HG03442 (cell line): ENCODE measurements around the gene SNAP25.

ENCODE experiments used
- ATAC-seq: cut with Tn5 transposase; IDR thresholded peaks from one replicate; pipeline ENCODE4 v1.9.1; 2021; ENCODE audit warnings: mild to moderate bottlenecking, moderate library complexity; ENCODE audit not compliant: unreplicated experiment

SNAP25 gene

DNA sequence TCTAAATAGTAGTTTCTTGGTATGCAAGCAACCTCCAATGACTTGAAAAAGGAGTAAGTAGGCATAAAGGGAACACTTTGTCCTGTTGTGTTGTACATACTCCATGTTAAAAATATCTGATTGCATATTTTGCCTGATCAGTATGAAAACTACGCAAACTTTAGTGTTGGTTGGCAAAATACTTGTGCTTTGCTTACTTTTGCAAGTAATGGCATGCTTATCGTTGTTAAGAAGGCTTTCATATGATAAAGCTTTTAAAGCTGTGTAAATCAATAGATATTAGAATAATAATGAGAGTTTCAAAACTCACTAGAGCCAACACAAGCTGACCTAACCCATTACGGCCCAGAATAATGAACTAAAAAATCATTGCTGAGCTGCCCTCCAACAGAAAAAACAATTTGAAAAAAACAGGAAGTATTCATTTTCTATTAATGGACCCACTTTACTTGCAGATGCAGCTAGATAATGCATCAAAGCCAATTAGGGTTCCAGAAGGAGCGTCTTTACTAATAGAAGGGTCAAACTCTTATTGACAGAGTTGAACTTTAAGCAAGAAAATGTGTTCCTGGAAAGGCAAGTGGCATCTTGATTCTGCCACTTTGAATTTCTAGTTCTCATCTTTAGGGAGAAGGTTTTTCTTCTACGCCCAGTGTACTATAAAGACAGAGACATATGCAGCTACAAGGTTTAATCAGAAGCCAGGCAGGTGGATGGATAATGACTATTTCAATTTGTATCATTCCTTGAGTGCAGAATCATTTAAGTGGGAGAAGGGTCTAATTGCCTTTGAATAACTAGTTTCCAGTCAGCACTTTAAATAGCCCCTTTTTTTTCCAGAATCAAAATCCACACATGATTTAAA is 82.2 kb downstream of the SNAP25 start:
- ATAC-seq, result no peak

GRCh38 chr20:10303852-10304251 is 85.2 kb downstream of the SNAP25 start:
- ATAC-seq, result no peak

GRCh38 chr20:10304471-10305046 is 85.9 kb downstream of the SNAP25 start:
- ATAC-seq, result no peak

DNA sequence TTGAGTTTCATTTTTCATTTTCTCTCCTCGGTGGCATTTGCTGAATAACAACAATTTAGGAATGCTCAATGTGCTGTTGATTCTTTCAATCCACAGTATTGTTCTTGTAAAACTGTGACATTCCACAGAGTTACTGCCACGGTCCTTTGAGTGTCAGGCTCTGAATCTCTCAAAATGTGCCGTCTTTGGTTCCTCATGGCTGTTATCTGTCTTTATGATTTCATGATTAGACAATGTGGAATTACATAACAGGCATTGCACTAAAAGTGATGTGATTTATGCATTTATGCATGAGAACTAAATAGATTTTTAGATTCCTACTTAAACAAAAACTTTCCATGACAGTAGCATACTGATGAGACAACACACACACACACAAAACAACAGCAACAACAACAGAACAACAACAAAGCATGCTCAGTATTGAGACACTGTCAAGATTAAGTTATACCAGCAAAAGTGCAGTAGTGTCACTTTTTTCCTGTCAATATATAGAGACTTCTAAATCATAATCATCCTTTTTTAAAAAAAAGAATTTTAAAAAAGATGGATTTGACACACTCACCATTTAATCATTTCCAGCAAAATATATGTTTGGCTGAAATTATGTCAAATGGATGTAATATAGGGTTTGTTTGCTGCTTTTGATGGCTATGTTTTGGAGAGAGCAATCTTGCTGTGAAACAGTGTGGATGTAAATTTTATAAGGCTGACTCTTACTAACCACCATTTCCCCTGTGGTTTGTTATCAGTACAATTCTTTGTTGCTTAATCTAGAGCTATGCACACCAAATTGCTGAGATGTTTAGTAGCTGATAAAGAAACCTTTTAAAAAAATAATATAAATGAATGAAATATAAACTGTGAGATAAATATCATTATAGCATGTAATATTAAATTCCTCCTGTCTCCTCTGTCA is 88.1 kb downstream of the SNAP25 start:
- ATAC-seq, result no peak

DNA sequence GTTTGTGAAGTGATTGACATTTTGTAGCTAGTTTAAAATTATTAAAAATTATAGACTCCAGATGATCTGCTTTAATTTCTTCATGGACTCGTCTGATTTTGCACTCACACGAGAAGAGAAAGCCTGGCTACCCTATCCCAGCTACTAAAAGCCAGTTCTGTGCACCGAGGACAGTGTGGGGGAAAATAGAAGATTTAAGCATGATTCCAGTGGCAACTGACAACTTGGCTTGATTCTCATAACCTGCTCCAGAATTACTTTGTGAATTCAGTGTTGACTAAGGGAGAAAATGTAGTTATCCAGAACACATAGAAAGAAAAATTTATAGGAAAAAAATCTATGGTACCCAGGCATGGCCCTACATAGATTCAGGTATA is 88.7 kb downstream of the SNAP25 start:
- no peak for ATAC-seq

DNA sequence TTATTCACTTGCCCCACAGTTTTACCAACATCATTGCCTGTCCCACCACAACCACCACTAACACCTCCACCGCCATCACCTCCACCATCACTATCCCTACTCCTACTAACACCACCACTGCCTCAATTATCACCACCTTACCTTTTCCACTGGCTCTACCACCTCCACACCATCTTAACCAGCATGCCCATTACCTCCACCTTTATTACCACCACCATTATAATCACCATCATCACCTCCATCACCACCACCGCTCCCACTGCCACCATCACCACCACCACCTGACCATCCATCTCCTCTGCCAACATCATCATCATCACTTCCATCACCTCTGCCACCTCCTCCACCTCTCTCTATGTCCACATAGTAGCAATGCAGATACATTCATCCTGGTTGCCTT is 90.0 kb downstream of the SNAP25 start:
- no peak for ATAC-seq

DNA sequence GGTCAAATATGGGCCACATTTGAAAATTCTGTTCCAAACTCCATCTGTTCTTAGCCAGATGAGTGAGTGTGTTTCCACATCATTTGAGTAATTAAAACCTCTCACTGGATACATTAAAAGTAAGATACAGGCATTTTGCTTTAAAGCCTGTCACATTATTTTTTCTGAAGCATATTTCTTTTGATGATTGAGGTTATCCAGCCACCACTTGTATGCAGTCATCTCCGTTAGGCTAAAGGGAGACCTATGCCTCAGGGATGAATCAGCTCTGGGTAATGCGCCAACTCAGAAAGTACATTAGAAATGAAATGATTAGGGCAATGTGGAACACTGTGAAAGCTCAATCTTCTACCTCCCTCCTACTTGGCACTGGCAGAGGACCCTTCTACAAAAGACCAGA is 90.7 kb downstream of the SNAP25 start:
- no peak for ATAC-seq

DNA sequence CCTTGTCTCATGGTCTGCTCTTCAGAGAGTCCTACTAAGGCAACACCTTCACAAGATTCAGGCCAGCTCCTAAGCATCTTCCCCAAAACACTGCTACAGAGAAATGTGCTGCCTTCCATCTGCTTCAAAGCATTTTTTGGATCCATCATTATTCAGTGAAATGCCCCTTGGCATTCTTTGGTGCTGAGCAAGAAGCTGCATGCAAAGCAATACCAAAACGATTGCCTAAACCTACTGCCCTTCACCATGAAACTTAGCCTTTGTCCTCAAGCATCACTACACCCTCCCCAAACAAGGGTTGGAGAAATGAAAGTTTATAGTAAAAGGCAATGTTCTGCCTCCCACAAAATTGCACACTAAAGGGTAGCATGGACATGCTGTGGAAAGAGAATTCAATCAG is 93.5 kb downstream of the SNAP25 start:
- ATAC-seq, result no peak

GRCh38 chr20:10313215-10313614 is 94.6 kb downstream of the SNAP25 start:
- ATAC-seq, result no peak

GRCh38 chr20:10313701-10314100 is 95.1 kb downstream of the SNAP25 start:
- no peak for ATAC-seq

GRCh38 chr20:10314198-10314597 is 95.6 kb downstream of the SNAP25 start:
- no peak for ATAC-seq

- no peak for ATAC-seq
Measured at GRCh38 chr20:10315138-10315537, 96.5 kb downstream of the SNAP25 start.

- no peak for ATAC-seq
Measured at GRCh38 chr20:10316582-10316981, 98.0 kb downstream of the SNAP25 start.

GRCh38 chr20:10318291-10319024 is 99.8 kb downstream of the SNAP25 start:
- ATAC-seq, result no peak

DNA sequence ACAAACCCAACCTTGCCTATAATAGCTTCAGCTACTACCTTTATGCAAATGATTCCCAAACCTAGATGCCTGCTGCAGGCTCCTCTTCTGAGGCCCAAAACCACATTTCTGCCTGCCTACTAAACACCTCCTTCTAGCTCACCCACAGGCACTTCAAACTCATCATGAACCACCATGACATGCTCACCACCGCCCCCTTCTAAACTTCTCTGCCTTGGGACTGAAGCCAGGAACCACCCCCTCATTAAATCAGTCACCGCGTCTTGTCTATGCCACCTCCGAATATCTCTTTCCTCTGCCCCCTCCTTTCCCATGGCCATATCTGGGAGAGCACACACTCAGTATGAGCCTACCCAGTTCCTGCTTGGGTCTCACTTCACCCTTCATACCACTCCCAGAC is 101.2 kb downstream of the SNAP25 start:
- no peak for ATAC-seq

DNA sequence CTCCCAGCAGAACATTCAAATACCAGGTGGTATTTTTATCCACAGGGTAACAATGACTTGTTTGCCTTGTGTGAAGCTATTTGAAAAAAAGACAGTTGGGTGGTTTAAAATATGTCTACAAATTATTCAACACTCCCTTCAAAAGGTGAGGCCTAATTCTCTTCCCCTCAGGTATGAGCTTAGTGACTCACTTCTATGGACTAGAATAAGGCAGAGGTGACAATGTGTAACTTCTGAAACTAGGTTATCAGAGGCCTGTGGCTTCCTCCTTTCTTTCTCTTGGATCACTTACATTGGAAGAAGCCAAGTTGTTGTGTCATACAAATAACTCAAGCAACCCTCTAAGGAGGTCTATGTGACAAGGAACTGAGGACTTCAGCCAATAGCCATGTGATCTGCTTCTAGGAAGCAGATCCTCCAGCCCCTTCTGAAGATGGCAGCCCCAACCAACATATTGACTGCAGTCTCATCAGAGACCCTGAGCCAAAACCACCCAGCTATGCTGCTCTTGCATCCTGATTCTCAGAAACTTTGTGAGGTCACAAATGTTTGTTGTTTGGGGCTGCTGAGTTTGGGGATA is 102.6 kb downstream of the SNAP25 start:
- no peak for ATAC-seq

- no peak for ATAC-seq
Measured at GRCh38 chr20:10322073-10323012, 103.7 kb downstream of the SNAP25 start.

DNA sequence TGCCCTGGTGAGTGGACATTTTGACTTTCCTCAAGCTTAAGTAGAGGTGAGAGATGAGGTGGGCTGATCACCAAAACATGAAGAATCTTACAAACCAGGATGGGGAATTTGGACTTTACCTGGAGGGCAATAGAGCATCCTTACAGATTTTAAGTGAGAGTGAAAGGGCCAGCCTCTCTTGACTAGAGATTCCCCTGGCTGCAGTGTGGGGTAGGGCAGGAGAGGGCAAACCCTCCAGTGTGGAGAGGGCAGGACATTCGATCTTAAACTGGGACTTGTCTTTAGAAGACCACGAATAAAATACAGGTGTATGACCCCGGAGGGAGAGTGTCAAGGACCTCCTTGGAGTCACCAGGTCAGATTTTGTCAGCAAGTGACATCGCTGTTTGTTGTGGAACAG is 105.1 kb downstream of the SNAP25 start:
- ATAC-seq, result no peak

DNA sequence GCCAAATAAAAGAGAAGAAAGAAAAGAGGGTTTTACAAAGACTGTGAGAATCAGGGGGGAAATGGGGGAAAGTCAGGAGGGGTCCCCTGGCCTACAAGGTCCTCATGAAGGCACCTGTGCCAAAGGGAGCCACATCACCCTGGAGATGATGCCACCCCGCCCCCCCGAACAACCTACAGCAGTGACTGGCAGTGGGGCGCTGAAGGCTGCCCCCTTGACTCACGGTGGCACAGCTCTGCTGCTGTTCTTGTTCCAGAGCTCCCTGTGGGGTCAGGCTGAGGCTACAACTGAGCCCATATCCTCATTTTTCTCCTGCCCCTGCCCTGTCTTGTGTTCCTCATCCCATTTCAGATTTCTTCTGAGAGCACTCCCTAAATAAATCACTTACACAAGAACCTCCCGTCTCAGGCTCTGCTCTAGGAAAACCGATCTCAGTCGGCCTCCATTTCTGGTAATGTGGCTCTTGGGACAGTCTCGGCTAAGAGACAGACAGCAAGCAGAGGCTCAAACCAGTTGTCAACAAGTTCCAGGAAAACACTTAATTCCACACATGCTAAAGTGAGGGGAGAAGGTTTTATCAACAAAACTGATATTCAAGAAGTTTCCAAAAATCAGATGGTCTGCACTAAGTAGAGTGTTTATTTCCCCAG is 105.7 kb downstream of the SNAP25 start:
- no peak for ATAC-seq
